Gastroesophageal sphincter (tissue), 4 donors: ENCODE measurements around the gene POC1A. TPM values are rescaled to one million over a fixed set of nuclear protein-coding genes. Genes with fewer than 3 reads are reported as not detected.
A peak's percentile ranks its signal among the peaks of the same experiment; 100 is the strongest.

Experiments used
- ATAC-seq: fragments of 150-250 bp; one replicate; pipeline ENCODE4 v1.9.1; 2016; ENCODE audit warnings: mild to moderate bottlenecking, moderate library complexity
- H3K27ac ChIP-seq, 4 donors: fragments of 200-600 bp; sonication (generic) in 3 of 4; 1 replicate in 3 of 4; 2 replicates in 1 of 4; pipeline ENCODE4 v1.5.1; 2016 to 2019
- H3K27me3 ChIP-seq: fragments of 200-600 bp; sonication (generic); one replicate; pipeline ENCODE4 v1.5.1; 2019
- H3K36me3 ChIP-seq, 2 donors: fragments of 200-600 bp; sonication (generic); one replicate each; pipeline ENCODE4 v1.5.1; 2019; ENCODE audit warnings: control low read depth in 1 of 2
- H3K4me1 ChIP-seq, 3 donors: fragments of 200-600 bp; sonication (generic); 1 replicate in 2 of 3; 2 replicates in 1 of 3; pipeline ENCODE4 v1.5.1; 2016 to 2019; ENCODE audit warnings: control low read depth in 2 of 3
- H3K4me3 ChIP-seq, 2 donors: fragments of 200-600 bp; sonication (generic); one replicate each; pipeline ENCODE4 v1.5.1; 2019; ENCODE audit warnings: mild to moderate bottlenecking in 1 of 2, moderate library complexity in 1 of 2
- H3K9me3 ChIP-seq, 3 donors: fragments of 200-600 bp; sonication (generic); one replicate each; pipeline ENCODE4 v1.5.1; 2017 to 2019; ENCODE audit warnings: control low read depth in 2 of 3
- EP300 ChIP-seq: sonication (generic); formaldehyde crosslinking; IDR thresholded peaks from one replicate; pipeline ENCODE4 v1.6.1; 2017; ENCODE audit warnings: antibody characterized with exemption, mild to moderate bottlenecking
- POLR2A ChIP-seq, 2 donors: fragments of 450-650 bp; IDR thresholded peaks; one replicate each; pipeline ENCODE4 v1.6.1; 2017; ENCODE audit warnings: antibody characterized with exemption in 2 of 2, mild to moderate bottlenecking in 2 of 2, moderate library complexity in 1 of 2
- POLR2AphosphoS5 ChIP-seq: sonication (generic); formaldehyde crosslinking; IDR thresholded peaks from one replicate; pipeline ENCODE4 v1.6.1; 2017; ENCODE audit warnings: antibody characterized with exemption
- WGBS, 2 donors: methylation state at CpG; one replicate each; pipeline ENCODE4 v1.1.5; 2018; ENCODE audit warnings: low coverage in 1 of 2; 5-methylcytosine and 5-hydroxymethylcytosine counted together
- total RNA-seq, 4 donors: library from RNA; depleted of rRNA; stranded (reverse); fragments of >200 nt; gene quantifications; one replicate each; pipeline ENCODE4 v1.1.0, GENCODE V29; 2016
- TF ChIP-seq, protein P1 (sequence below), 4 experiments: fragments of 200-600 bp in 2 of 4; fragments of 450-650 bp in 2 of 4; sonication (generic) in 1 of 4; IDR thresholded peaks; one replicate each; pipeline ENCODE4 v1.5.1; 2017 to 2019; ENCODE audit warnings: antibody characterized with exemption in 4 of 4, mild to moderate bottlenecking in 2 of 4, moderate library complexity in 2 of 4

The POC1A gene
- total RNA-seq, 4 donors from 2014 or later, result 0.73 to 1.7 (median 0.93) TPM

DNA sequence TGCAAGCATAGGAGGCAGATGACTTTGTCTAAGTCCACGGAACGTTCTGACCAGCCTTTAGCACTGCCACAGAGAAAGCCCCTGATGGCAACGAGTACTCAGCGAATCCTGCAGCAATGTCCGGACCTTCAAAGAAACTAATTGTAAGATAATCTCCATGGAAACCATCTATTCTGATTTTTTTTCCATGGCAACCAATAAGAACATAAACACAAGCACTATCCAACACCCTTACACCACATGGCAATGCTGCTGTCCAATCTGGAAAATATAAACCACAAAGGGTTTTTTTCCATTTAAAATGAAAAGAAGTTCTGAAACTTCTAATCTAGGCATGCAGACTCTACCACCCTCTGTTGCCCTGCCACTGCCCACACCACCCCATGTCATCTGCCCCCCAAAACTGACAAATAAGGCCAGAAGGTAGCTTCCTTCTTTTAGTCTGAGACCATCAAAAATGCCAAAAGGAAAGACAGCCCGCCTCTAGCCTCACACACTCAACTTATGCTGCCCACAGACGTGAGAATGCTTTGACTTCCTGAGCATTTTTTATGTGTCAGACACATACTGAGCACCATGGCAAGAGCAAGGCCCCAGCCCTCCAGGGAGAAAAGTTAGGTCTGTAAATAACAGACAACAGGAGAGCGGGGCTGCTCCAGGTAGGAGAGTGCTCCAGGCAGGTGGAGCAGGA is 44.5 kb downstream of the POC1A start:
- Histone ChIP-seq H3K36me3 (no peaks in the 10 kb centered on the region), H3K27ac (peak overlapping the region in 1 of 4 donors; percentile 6), H3K4me3 (no peak overlapping the region), H3K9me3 (no peaks in the 10 kb centered on the region), H3K4me1 (peaks cover 0 to 27% (median 8%) of the 10 kb centered on the region in 3 donors), H3K27me3 (no peaks in the 10 kb centered on the region)
- TF ChIP-seq, protein P1, sequence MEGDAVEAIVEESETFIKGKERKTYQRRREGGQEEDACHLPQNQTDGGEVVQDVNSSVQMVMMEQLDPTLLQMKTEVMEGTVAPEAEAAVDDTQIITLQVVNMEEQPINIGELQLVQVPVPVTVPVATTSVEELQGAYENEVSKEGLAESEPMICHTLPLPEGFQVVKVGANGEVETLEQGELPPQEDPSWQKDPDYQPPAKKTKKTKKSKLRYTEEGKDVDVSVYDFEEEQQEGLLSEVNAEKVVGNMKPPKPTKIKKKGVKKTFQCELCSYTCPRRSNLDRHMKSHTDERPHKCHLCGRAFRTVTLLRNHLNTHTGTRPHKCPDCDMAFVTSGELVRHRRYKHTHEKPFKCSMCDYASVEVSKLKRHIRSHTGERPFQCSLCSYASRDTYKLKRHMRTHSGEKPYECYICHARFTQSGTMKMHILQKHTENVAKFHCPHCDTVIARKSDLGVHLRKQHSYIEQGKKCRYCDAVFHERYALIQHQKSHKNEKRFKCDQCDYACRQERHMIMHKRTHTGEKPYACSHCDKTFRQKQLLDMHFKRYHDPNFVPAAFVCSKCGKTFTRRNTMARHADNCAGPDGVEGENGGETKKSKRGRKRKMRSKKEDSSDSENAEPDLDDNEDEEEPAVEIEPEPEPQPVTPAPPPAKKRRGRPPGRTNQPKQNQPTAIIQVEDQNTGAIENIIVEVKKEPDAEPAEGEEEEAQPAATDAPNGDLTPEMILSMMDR (IDR thresholded peaks at IDR 0.05), result no peak
- TF ChIP-seq POLR2A (IDR thresholded peaks at IDR 0.05) (no peak), EP300 (no peak), POLR2AphosphoS5 (no peak)
- WGBS, 2 donors, result 34 to 62% methylated on average over 4 to 8 of the region's 8 CpGs
- ATAC-seq, result peak; percentile 13

DNA sequence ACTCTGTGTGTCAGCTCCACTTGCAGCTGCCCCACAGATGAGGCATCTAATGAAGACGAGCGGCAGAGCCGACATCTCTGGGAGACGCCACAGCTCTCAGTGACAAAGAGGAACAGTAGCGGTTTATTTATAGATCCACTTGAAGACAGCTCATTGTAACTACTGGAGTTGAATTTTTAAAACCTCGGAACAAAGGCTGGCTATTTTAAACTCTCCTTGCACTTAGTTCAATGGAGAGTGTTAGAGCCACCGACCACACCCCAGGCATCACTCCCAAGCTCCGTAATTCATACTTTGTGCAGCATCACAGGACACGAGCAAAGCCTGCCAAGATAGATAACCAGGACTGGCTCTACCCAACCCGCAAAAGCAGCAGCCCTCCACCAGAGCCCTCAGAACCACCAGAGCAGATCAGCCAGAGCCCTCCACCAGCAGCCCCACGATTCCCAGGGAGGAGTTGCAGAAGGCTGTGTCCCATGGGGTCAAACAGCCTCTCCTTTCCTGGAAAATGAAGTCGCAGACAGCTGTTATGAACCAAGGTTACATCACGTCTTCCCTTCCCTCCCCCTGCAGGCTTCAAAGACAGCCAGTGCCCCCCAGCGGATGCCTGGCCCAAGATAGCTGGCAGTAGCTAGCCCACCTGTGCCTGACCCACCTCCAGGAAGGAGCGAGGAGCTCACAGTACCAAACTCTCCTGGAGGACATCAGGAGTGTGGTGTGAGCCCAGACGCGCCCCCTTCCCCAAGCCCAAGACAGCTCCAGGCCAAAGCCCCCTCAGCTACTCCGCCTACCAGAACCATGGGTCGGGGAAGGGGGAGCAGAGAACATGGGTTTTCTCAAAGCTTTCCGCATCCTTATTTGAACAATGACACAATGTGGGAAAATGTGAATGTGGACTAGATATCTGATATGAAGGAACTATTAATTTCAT is 45.7 kb downstream of the POC1A start:
- 38 to 72% methylated on average over 5 of the region's 20 CpGs for WGBS, 2 donors
- no peaks in the 10 kb centered on the region for H3K27me3 ChIP-seq
- H3K4me3 ChIP-seq, result no peak overlapping the region
- TF ChIP-seq EP300, result no peak
- TF ChIP-seq, protein P1 (IDR thresholded peaks at IDR 0.05), result peak in 1 of 4 experiments; percentile 39
- H3K27ac ChIP-seq, result peak overlapping the region in 2 of 4 donors; percentile 31 to 36
- no peaks in the 10 kb centered on the region for H3K9me3 ChIP-seq
- H3K36me3 ChIP-seq, result no peaks in the 10 kb centered on the region
- peaks cover 0 to 27% (median 8%) of the 10 kb centered on the region in 3 donors for H3K4me1 ChIP-seq
- ATAC-seq, result peak; percentile 71

DNA sequence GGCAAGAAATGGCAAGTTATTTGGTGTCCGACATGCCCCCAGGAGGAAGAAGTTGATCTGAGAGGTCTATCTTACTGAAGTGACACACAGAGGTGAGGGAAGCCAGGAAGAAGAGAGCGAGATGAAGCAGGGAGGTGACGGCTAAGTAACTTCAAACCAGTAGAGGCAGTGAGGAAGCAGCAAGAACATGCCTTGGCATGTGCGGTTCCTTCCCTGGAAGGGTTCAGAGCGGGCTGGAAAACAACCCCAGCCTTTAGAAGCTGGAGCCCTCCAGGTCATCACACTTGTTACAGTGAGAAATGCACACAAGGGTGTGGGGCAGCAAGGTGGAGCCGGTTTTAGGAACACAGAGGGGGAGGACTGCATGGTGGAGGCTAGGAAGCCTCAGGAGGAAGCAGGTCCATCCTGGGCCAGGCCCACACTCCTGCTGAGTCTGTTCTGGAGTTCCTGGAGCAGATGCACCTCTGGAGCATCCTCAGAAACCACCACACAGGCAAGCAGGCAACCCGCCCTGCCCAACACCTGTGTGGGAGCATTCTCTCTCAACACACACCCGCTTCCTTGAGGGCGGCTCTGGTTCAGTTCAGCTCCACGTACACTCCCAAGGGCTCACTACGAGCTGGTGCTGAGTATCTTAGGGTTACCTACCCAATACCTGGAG is 47.1 kb downstream of the POC1A start:
- no peak for ATAC-seq
- H3K4me1 ChIP-seq, result peaks cover 0 to 27% (median 8%) of the 10 kb centered on the region in 3 donors
- no peaks in the 10 kb centered on the region for H3K27me3 ChIP-seq
- no peak overlapping the region for H3K27ac ChIP-seq
- no peak overlapping the region for H3K4me3 ChIP-seq
- no peaks in the 10 kb centered on the region for H3K36me3 ChIP-seq
- H3K9me3 ChIP-seq, result no peaks in the 10 kb centered on the region
- TF ChIP-seq POLR2A (IDR thresholded peaks at IDR 0.05) (no peak), POLR2AphosphoS5 (no peak), EP300 (no peak)
- TF ChIP-seq, protein P1 (IDR thresholded peaks at IDR 0.05), result no peak
- 88 to 100% methylated on average over 2 to 6 of the region's 11 CpGs for WGBS, 2 donors

DNA sequence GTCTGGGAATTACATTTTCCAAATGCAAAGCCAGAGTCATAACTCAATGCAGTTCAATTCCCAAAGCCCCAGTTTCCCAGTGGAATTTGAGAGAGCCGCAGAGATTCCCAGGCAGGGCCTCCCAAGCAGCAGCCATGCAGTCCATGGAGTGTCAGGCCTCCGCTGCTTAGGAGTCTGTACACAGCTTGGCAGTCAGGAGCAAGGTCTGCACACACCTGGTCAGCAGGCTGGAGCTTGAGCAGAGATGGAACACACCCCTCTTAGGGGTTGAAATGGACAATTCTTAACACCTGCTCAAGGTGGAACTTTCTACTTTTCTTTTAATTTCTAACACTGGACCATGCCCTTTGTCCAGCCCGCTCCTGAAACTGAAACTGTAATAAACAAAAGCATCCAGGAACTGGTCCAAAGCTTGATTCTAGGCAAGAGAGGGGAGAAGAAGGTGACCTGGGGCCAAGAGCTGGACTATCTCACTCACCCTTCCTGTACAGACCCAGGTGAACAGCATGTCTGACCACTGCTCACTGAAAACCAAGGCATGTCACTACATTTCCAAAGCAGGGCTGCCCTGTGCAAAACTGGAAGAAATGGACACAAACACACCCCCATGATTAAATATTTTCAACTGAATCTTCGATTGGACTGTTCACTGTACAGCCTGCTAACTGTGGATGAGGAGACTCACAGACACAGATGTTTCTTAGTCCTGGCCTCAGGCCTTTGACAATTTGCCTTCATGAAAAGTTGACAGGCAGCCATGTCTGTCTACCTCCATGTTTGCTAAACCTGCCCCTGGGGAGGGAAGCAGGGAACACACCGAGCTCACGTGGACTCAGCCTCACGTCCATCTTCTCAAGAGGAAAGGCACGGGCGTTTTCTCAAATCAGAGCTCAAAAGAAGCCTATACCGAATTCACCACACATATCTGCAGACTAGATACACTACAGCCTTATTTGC is 49.3 kb downstream of the POC1A start:
- H3K9me3 ChIP-seq, result peaks cover 0 to 14% (median 0%) of the 10 kb centered on the region in 3 donors
- no peak overlapping the region for H3K27ac ChIP-seq
- no peak overlapping the region for H3K4me3 ChIP-seq
- no peaks in the 10 kb centered on the region for H3K27me3 ChIP-seq
- WGBS, 2 donors, result 92 to 97% methylated on average over 4 to 5 of the region's 10 CpGs
- no peak for ATAC-seq
- no peaks in the 10 kb centered on the region for H3K36me3 ChIP-seq
- peaks cover 0 to 22% (median 8%) of the 10 kb centered on the region in 3 donors for H3K4me1 ChIP-seq
- no peak for TF ChIP-seq EP300
- TF ChIP-seq POLR2AphosphoS5, result no peak
- TF ChIP-seq, protein P1 (IDR thresholded peaks at IDR 0.05), result no peak
- TF ChIP-seq POLR2A (IDR thresholded peaks at IDR 0.05), result no peak
